Osteoblast (primary cell): ENCODE data around the gene TAS2R13. TPM values are rescaled to one million over a fixed set of nuclear protein-coding genes. Genes with fewer than 3 reads are reported as not detected.

ENCODE experiments used
- DNase-seq: peaks from one replicate; pipeline ENCODE4 v3.0.0; 2011; ENCODE audit warnings: low spot score, mixed read lengths; ENCODE audit not compliant: insufficient read length; ENCODE audit errors: missing footprints
- H2AFZ ChIP-seq: 2 replicates; pipeline ENCODE4 v1.6.0; 2011; ENCODE audit warnings: mild to moderate bottlenecking, low read length
- H3K27ac ChIP-seq: 2 replicates; pipeline ENCODE4 v1.5.1; 2011; ENCODE audit warnings: mild to moderate bottlenecking, low read depth, low read length, moderate library complexity
- H3K27me3 ChIP-seq: 2 replicates; pipeline ENCODE4 v1.6.0; 2012; ENCODE audit warnings: mild to moderate bottlenecking, control low read depth, inconsistent platforms, low read length, moderate library complexity; ENCODE audit not compliant: insufficient read depth
- H3K36me3 ChIP-seq: 2 replicates; pipeline ENCODE4 v1.5.1; 2011; ENCODE audit warnings: mild to moderate bottlenecking, low read length, control low read depth, moderate library complexity; ENCODE audit not compliant: insufficient read depth
- H3K4me1 ChIP-seq: 2 replicates; pipeline ENCODE4 v1.5.1; 2011; ENCODE audit warnings: mild to moderate bottlenecking, low read length, control low read depth, moderate library complexity; ENCODE audit not compliant: insufficient read depth
- H3K4me2 ChIP-seq: 2 replicates; pipeline ENCODE4 v1.6.0; 2011; ENCODE audit warnings: mild to moderate bottlenecking, low read length; ENCODE audit not compliant: insufficient read depth
- H3K4me3 ChIP-seq: fragments of 200-600 bp; sonication (generic); 3 replicates; pipeline ENCODE4 v1.5.1; 2012; ENCODE audit warnings: mild to moderate bottlenecking, low read length, inconsistent platforms; ENCODE audit not compliant: insufficient read depth
- H3K79me2 ChIP-seq: 2 replicates; pipeline ENCODE4 v1.6.0; 2012; ENCODE audit warnings: mild to moderate bottlenecking, low read length, control low read depth, inconsistent platforms; ENCODE audit not compliant: insufficient read depth
- H3K9me3 ChIP-seq: 2 replicates; pipeline ENCODE4 v1.5.1; 2011; ENCODE audit warnings: low read depth, low read length, control low read depth
- H4K20me1 ChIP-seq: 2 replicates; pipeline ENCODE4 v1.6.0; 2012; ENCODE audit warnings: mild to moderate bottlenecking, low read length, control low read depth; ENCODE audit not compliant: insufficient read depth
- total RNA-seq: library from RNA; depleted of rRNA; stranded (reverse); fragments of >200 nt; gene quantifications from 2 replicates; pipeline ENCODE4 v1.2.3, GENCODE V29; 2012
- TF ChIP-seq, protein P1 (sequence below): IDR thresholded peaks from 2 replicates; pipeline ENCODE4 v1.5.1; 2011; ENCODE audit warnings: mild to moderate bottlenecking, low read depth, low read length, moderate library complexity; ENCODE audit errors: extremely low read depth

The TAS2R13 gene
- 2.9 and 3.8 TPM in 2 replicates for total RNA-seq

DNA sequence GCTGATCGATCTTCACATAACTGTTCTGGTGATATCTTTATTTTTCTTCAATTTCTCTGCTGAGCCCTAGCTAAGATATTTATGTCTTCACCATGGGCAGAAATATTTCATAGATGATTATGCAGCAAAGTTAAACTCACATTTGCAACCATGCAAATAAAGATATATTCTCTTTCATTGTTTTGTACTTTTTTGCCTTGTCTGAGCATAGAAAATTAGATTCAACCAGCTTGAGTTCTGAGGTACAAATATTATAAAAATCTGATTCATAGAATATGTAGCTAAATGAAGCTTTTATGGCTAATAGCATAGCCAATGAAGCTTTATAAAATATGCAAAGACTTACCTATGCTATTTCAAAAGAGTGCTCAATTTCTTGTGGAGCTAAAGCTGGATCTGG is at the start of gene TAS2R13:
TSS of gene TAS2R13 (minus strand) at position 101 of the 400 bp plus-strand sequence. CDS start 264 bp downstream, outside the sequence.
- no peak within 1 kb of the TSS for H3K27ac ChIP-seq
- H3K4me1 ChIP-seq: no peaks in the 10 kb centered on the region
- DNase-seq: no peak
- no peak within 1 kb of the TSS for H3K4me2 ChIP-seq
- no peaks in the 10 kb centered on the region for H3K79me2 ChIP-seq
- H4K20me1 ChIP-seq: no peaks in the 10 kb centered on the region
- no peaks in the 10 kb centered on the region for H3K36me3 ChIP-seq
- H2AFZ ChIP-seq: no peak within 1 kb of the TSS
- H3K9me3 ChIP-seq: no peaks in the 10 kb centered on the region
- TF ChIP-seq, protein P1, sequence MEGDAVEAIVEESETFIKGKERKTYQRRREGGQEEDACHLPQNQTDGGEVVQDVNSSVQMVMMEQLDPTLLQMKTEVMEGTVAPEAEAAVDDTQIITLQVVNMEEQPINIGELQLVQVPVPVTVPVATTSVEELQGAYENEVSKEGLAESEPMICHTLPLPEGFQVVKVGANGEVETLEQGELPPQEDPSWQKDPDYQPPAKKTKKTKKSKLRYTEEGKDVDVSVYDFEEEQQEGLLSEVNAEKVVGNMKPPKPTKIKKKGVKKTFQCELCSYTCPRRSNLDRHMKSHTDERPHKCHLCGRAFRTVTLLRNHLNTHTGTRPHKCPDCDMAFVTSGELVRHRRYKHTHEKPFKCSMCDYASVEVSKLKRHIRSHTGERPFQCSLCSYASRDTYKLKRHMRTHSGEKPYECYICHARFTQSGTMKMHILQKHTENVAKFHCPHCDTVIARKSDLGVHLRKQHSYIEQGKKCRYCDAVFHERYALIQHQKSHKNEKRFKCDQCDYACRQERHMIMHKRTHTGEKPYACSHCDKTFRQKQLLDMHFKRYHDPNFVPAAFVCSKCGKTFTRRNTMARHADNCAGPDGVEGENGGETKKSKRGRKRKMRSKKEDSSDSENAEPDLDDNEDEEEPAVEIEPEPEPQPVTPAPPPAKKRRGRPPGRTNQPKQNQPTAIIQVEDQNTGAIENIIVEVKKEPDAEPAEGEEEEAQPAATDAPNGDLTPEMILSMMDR: no peak
- H3K27me3 ChIP-seq: no peaks in the 10 kb centered on the region
- H3K4me3 ChIP-seq: no peak within 1 kb of the TSS

- no peak for DNase-seq
- Histone ChIP-seq H3K9me3 (no peaks in the 10 kb centered on the region), H3K4me3 (no peak overlapping the region), H4K20me1 (peaks cover 14% of the 10 kb centered on the region), H3K27me3 (no peaks in the 10 kb centered on the region), H3K36me3 (no peaks in the 10 kb centered on the region), H3K4me2 (no peak overlapping the region), H3K4me1 (no peaks in the 10 kb centered on the region), H3K27ac (no peak overlapping the region), H3K79me2 (peaks cover 7% of the 10 kb centered on the region), H2AFZ (no peak overlapping the region)
- TF ChIP-seq, protein P1: no peak
These were observed 48.4 kb upstream of the TAS2R13 start for GRCh38 chr12:10957741-10958140.

GRCh38 chr12:10956085-10956484 is 46.7 kb upstream of the TAS2R13 start:
- Histone ChIP-seq H3K9me3 (no peaks in the 10 kb centered on the region), H3K79me2 (peaks cover 11% of the 10 kb centered on the region), H4K20me1 (peaks cover 14% of the 10 kb centered on the region), H3K27me3 (no peaks in the 10 kb centered on the region), H3K4me2 (no peak overlapping the region), H3K4me1 (no peaks in the 10 kb centered on the region), H3K27ac (no peak overlapping the region), H3K36me3 (no peaks in the 10 kb centered on the region), H2AFZ (no peak overlapping the region), H3K4me3 (no peak overlapping the region)
- TF ChIP-seq, protein P1: no peak
- no peak for DNase-seq

DNA sequence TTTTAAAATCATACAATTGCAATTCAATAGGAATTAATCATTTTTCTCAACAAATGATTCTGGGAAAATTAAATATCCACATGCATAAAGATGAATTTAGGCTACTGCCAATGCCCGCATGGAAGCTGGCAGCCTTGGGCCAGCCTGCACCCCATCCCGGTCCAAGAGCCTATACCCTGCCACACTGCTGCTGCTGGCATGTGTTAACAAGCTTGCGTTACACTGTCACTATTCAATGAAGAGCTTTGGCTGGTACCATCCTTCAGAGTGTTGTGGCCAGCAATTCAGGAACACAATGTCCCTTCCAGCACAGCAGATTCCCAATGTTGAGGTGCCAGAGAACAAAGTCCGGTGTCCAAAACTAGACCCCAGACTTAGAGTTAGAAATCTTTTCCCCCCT is 43.3 kb upstream of the TAS2R13 start:
- Histone ChIP-seq H3K79me2 (peaks cover 11% of the 10 kb centered on the region), H4K20me1 (peaks cover 14% of the 10 kb centered on the region), H3K4me1 (no peaks in the 10 kb centered on the region), H3K27ac (no peak overlapping the region), H3K4me3 (no peak overlapping the region), H3K27me3 (no peaks in the 10 kb centered on the region), H3K36me3 (no peaks in the 10 kb centered on the region), H2AFZ (no peak overlapping the region), H3K9me3 (no peaks in the 10 kb centered on the region), H3K4me2 (no peak overlapping the region)
- no peak for DNase-seq
- TF ChIP-seq, protein P1: no peak
